ENCODE measurements around the gene C3orf33.

- TF ChIP-seq POLR2A (IDR thresholded peaks at IDR 0.05; ENCODE audit: low read length) (no peak), GATA1 (IDR thresholded peaks at IDR 0.05; ENCODE audit: low read depth, low read length) (no peak)
Observed at GRCh38 chr3:155766206-155766605, 39.9 kb downstream of the C3orf33 start.

Data from erythroblast (primary cell).